Stimulated activated CD4-positive, alpha-beta T cell treated with anti-CD3 and anti-CD28 coated beads, Interleukin-1b, Interleukin-23, amount 100 ng/mL, for 1 hour (primary cell): ENCODE results near the gene CPN1.
A peak's percentile ranks its signal among the peaks of the same experiment; 100 is the strongest.
"Not testable (repeated sequence)": the region's sequence is repeated elsewhere in the genome, so short reads cannot be mapped to it uniquely, and the experiment has no call there.

ENCODE experiments used
- DNase-seq, 2 donors: peaks; one replicate each; pipeline ENCODE4 v3.0.0-alpha.2; 2020; ENCODE audit warnings: low read depth in 2 of 2

CPN1 gene

DNA sequence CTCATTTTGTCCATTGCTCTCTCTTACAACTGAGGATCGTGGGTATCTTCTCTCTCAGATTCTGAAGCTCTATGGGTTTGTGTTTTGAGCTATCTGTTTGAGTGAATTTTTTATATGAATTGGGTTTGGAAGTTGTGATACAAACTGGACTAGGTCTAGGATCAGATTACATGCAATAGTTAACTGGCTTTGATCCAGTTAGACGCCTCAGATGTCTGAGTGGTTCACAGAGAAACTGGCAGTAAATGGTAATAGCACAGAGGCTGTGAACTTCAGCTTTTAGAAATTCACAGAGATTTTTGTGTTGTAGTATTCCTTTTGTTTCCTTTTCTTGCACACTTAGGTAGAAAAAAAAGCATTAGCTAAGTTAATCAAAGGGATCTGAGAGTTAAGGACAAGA, 59.3 kb downstream of the CPN1 start:
- DNase-seq, result no peak

DNA sequence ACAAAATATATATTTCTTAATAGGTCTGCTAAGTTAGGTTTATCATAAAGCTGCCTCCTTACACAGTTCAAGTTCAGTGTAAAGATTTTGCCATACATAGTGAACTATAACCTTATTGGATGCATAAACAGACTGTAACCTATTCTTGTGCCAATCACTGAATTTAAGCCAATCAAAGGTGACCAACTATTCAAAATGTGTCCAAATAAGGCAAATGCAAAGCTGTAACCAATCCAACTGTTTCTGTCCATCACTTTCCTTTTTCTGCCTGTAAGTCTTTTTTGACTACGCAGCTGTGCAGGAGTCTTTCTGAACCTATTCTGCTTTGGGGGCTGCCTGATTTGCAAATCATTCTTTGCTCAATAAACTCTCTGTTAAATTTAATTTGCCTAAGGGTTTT, 60.3 kb downstream of the CPN1 start:
- DNase-seq, result no peak

DNA sequence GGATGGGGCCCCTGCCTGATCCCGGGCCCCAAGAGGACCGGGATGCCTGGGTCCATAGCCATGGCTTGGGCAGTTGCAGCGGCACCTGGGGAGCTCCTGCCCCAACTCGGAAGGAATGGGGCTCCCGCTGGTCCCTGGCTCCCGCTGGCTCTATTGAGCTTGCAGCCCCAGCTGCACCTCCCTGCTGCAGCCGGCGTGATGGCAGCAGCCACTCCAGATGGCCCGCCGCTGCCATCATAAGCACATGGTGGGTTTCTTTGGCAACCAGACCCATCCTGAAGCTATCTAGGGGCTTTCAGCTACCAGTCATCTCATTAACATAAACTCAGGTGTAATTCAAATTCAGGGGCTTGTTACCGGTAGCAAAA, 60.8 kb downstream of the CPN1 start:
- no peak for DNase-seq

DNA sequence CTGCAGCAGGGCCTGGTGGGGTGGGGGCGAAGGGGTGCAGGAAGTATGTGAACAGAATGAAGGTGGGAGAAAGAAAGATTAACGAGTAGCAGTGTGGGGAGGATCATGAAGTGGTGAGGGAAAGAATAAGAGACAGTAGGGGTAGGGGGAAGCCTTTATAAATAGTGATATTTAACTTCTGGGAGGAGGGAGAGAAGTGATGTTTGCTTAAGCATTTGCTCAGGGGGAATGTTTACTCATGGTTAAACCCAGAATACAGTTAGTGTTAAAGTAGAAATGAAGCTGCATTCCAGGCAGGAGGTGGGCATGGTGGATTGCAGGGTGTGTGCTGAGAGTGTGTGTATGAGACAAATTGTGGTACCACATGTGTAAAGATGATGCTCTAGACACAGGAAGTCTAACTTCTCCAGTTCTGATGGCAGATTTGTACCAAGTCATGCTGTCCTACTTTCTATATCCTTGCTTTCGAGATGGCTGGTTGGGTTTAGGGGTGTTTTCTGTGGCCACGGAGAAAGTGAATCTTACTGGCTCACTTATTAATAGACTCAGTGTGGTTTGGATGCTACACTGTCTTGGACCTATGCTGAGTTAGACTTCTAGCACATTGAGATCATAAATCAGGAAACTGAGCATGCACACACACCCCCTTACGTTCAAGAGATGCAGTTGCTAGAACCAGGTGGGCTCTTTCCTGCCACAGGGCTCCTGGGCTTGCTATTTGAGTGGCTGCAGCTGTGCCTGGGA, 61.4 kb downstream of the CPN1 start:
- no peak for DNase-seq

DNA sequence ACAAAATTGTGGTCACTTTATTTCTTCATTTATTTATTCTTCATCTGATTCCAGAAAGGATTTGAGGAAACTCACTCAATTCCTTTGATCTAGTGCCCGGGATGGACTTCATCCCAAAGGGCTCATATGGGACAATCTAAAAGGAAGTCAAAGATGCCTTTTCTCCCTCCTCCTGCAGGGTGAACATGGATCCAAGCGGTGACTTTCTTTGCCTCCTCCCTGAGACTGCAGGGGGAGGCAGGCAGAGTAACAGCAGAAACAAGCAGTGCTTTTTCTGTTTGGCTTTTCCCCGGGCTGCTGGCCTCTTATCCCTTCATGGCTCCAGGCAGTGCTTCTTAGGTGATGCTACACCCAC, 61.9 kb downstream of the CPN1 start:
- no peak for DNase-seq

DNA sequence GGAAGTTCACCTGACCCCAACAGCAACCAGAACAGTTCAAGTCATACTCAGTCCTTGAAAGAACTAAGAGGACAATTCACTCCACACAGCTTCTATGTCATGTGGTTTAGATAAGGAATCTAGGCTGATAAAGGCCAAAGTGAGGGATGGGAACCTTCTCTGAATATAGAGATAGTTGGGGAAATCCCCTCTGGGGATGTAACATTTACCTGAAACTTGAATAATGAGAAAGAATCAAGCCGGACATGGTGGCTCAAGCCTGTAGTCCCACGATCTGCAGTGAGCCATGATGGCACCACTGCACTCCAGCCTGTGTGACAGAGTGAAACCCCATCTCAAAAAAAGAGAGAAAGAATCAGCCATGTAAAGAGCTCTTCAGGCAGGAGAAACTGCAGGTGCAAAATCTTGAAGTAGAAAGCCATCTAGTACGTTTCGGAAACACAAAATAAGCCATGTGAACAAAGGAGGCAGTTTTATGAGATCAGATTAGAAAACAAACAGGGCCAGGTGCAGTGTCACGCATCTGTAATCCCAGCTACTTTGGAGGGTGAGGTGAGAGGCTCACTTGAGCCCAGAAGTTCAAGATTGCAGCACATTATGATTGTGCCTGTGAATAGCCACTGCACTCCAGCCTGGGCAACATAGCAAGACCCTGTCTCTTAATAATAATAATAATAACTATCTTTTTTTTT, 67.5 kb downstream of the CPN1 start:
- no peak for DNase-seq

DNA sequence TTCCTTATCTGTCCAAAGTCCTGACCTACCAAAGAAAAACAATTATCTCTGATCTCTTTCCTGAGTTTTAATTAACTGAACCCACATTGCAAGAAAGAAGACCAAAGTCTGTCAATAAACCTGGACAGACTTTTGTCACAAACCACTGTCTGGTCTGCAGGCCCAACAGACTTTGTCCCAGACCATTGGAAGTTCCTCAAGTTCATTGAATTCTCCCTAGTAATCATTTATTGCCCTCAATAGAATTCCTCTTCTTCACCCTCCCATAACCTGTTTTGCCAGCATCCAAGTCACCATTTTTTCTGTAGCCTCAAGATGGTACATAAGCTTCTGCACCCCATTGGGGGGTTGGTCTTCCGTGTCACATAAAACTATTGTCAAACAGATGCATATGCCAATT, 68.0 kb downstream of the CPN1 start:
- no peak for DNase-seq

DNA sequence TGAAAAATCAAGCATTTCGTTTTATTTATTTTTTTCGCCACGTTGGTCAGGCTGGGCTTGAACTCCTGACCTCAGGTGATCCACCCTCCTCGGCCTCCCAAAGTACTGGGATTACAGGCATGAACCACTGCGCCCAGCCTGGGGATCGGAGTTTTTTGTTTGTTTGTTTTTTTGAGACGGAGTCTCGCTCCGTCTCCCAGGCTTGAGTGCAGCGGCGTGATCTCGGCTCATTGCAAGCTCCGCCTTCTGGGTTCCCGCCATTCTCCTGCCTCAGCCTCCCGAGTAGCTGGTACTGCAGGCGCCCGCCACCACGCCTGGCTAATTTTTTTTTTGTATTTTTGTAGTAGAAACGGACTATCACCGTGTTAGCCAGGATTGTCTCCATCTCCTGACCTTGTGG, 69.8 kb downstream of the CPN1 start:
- not testable (repeated sequence) for DNase-seq

DNA sequence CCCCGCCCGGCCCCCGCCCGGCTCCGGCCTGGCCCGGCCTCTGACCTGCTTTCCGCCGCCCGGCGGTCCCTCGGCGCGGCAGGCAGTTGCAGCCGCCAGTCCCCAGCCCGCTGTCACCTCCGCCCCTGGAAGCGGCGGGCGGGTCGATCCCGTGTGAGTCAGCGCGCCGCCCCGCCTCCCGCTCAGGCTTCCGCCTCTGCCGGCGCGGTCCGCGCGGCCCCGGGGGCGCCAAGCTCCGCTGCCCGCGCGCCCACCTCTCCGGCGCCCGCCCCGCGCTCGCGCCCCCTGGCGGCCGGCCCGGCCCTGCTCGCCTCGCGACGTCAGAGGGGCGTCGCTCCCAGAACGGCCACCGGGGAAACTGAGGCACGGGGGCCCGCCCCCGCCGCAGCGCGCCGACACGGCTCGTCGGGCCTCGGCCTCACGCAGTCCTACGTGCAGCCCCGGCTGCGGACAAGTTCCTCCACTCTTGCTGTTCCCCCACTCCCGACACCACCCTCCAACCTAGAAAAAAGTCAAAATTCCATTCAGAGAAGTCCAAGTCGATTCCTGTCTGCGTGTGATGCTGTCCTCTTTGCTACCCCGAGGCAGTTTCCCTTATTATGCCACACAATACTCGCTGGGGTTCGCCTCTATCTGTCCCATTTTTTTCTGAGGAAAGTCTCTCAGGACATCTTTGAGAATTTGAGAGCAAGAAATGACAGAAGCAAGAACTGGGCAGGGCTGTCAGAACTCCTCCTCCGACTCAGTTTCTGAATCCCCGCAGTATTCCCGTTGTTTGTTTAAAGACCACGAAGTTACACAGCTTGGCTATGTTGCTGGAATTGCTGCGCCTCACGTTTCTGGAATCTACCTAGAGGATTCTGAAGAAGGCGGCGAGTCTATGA, 71.6 kb downstream of the CPN1 start, which contains the start of gene DNMBP:
Gene DNMBP (minus strand): TSS at position 155 of the 884 bp plus-strand sequence. CDS start 37,823 bp downstream, outside the sequence.
- peak; percentile 50 to 65 for DNase-seq

DNA sequence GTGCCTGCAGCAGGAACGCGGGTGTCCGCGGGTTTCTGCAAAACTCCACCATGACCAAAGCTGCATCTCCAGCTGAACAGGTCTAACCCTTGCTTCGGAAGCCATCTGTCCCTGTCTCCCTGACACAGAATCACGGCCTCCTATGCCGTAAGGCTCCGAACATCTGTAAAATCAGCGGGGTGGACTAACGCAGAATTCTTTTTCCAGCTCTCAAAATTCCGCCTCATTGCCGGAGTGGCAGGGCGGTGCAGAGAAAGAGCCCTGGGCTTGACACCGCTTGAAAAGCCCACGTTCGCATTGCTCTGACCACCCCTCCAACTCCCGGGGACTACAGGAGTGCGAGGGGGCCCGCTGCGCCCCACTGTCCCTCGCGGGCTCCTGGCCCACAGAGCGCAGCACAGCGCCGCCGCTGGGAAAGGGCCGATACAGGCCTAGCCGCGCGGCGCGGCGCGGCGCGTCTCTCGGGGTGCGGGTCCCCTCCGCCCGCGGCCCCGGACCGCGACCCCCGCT, 72.3 kb downstream of the CPN1 start:
- no peak for DNase-seq

DNA sequence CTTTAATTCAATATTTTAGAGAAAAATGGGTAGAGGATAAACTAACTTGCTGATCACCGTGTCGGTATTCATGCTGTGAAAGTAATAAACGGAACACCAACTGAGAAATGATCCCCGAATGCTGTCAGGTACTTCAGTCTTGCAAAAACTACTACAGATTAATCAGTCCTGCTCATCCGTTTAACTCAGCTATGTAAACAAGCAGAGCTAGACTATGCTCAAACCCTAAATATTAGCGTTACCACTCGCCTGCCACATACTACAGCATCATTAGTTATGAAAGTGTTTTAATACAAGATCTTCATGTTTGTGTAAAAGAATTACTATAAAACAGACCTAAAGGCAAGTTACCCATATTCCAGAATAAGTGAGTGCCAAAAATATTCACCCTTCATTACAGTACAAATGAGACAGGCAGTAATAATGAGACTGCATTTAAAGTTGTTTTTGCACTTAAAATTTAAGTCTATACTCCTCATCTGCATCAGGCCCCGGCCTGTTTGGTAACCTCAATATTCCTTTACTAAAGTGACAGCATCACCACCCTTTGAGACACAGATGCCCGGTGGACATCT, 72.9 kb downstream of the CPN1 start:
- DNase-seq, result no peak

DNA sequence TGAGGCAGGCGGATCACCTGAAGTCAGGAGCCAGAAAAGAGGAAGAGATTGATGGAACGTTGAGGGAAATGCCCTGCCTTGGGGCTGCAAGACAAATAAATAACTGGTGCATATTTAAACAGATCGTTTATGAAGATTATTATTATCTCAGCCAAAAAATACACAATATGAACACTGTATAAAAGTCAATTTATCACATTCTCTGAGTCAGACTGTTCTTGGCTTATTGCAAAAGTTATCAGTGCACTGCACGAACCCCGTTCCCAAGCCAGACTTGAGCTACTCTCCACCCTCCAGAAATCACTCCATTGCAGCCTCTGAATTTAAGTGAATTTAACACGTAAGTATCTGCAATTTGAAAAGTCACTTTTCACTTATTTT, 73.5 kb downstream of the CPN1 start:
- no peak for DNase-seq

DNA sequence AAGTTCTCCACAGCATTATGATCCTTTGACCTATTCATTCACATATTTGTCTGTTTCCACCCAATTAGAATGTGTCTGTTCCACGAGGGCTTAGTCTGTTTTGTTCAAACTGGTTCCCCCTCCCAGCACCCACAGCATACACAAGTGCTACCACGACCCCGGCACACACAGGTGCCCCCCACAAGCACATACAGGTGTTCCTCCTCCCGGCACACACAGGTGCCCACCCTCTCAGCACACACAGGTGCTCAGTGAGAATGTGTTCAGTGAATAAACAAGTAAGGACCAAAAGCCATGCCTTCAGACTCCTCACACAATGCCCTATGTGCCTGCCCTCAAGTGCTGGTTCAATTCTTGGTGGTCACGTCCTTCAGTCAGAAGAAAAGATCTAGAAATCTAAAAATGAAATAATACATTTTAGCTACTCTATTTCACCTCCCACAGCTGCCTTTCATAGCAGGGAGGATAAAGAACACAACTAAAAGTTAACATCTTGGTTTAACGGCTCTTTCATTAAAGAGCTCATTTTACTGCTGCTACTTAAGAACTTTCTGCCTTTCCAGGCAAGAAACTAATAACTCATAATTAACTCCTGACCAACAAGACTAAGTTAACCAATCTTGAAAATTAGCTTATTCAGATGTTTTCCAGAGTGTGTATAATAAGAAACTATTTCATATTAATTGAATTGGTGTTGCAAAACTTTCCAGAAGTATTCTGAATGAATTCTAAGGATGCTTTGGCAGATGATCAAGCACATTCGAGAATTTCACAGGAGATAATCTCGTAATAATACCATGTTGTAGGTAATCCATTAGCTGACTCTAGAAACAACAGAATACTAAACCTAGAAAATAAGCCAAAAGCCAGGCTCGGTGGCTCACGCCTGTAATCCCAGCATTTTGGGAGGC, 74.2 kb downstream of the CPN1 start:
- DNase-seq, result no peak

DNA sequence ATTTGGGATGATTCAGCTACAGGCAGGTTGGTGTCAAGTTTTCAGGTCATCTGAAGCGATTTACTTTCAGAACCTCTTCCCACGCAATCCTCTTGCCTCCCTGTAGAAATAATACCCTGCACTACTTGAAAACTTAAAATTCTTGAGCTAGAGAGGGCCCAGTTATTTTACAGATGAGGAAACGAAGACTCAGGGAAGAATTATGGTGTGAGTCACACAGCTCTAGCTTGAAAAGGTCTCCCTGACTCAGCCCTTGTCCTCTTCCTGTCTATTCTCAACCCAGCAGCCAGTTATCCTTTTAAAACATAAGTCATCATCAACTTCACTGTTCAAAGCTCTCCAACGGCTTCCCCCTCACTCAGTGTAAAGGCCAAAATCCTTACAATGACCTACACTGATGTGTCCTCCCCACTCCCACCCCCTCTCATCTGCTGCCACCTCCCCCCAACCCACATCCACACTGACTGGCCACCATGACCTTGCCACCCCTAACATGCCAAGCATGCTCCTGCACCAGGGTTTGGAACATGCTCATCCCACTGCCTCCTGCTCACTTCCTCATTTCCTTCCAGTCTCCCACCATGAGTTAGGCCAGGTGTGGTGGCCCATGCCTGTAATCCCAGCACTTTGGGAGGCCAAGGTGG, 75.3 kb downstream of the CPN1 start:
- DNase-seq, result no peak

DNA sequence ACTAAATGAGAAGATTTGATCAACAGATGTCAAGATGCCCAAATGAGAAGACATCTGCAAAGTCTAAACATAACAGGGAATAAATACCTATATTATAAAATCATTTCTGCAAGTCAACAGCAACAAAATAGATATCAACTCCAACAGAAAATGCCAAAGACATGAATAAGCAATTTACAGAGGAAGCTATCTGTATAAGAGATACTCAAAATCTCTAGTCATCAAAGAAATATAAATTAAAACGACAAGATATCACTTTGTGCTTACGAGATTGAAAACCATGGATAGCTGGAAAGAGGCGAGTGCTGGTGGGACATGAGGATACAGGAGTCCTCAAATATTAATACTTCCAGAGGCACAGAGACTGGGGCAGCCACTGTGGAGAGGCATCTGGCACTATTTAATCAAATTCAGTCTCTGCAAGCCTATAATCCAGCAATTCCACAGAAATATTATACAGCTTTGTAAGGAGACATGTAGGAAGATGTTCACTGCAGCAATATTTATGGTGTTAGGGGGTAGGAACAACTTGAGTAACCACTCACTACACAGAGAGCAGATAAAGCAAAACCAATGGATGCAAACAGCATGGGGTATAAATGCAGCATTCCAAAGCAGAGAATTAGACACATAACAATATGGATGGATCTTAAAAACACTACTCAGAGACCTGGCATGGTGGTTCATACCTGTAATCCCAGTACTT, 76.7 kb downstream of the CPN1 start:
- DNase-seq, result no peak

DNA sequence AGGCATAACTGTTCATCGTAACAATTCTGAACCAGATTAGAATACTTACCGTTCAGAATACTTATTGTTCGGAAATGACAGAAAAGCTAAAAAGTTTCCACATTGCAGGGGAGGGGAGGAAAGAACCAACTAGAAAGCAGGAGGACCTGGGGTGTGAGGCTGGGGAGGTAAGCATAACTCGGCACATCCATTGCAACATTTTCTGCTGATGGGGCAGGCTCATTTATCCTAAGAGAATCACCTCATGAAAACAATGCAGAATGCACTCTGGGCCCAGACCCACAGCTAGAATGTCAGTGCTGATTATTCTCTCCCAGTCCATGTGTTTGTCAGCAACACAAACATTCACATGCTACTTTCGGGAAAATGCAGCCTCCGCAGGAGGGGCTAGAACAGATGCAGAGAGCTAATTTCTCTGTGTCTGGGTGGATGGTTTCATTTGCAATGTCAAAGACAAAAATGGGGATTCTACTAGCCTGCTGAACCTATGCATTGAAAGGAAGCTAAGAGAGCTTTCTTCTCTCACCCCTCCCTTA, 81.5 kb downstream of the CPN1 start:
- DNase-seq, result no peak

DNA sequence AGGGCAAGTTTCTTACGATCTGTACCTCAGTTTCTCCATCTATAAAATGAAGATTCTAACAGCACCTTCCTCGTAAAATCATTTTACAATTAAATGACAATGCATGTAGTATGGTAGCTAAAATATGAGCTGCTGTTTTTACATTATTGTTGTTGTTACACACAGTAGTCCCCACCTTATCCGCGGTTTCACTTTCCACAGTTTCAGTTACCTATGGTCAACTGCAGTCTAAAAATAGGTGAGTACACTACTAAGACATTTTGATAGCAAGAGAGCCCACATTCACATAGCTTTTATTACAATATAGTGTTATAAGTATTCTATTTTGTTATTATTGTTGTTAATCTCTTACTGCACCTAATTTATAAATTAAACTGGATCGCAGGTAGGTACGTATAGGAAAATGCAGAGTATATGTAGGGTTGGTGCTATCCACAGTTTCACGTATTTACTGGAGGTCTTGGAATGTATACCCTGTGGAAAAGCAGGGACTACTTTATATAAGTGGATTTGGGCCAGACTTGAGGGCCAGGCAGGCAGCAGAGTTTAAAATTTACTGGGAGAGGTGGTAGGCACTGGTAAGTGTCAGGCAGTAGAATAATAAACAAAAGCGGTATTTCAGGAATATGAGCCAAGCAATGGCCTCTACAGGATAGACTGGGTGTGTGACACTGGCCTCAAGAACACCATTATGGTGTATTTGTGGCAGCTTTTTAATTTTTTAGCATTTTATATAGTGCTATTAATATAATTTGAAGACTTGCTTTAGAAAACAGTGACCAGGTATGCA, 82.2 kb downstream of the CPN1 start:
- DNase-seq, result no peak

DNA sequence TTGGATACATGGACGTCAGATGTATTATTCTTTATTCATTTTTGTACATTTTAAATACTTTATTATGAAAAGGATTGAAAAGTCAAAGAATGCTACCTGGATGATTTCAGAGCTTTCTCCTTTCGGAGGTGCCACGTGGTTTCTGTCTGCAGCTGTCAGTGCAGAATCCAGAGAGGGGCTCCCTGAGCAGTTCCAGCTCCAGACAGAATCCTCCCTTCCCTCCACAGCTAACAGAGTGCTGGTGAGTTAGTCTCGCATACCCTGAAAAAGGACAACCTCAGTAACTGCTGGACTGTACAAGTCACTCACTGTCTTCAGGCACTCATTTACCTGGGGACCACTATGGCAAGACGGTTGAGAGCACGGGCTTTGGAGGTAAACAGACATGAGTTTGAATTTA, 82.8 kb downstream of the CPN1 start:
- DNase-seq, result no peak
